H1 (cell line): Measurements from ENCODE around the gene NABP1. TPM values are rescaled to one million over a fixed set of nuclear protein-coding genes. Genes with fewer than 3 reads are reported as not detected.

Experiments used
- CEBPB ChIP-seq: IDR thresholded peaks from 2 replicates; pipeline ENCODE4 v1.6.1; 2012; ENCODE audit warnings: low read depth, low read length
- CHD7 ChIP-seq: fragments of 300-600 bp; sonication (generic); IDR thresholded peaks from 2 replicates; pipeline ENCODE4 v1.7.1; 2012; ENCODE audit warnings: low read length, moderate library complexity, mild to moderate bottlenecking, inconsistent platforms; ENCODE audit not compliant: insufficient replicate concordance
- CTCF ChIP-seq, 3 experiments: IDR thresholded peaks; 1 replicate in 2 of 3; 2 replicates in 1 of 3; pipeline versions ENCODE4 v1.5.1 to v1.6.1; 2011; ENCODE audit warnings: low read length in 3 of 3, mild to moderate bottlenecking in 3 of 3, inconsistent platforms in 2 of 3, low read depth in 1 of 3, moderate library complexity in 1 of 3; ENCODE audit not compliant: insufficient read depth in 1 of 3; ENCODE audit errors: control extremely low read depth in 1 of 3
- POLR2AphosphoS5 ChIP-seq: IDR thresholded peaks from 2 replicates; pipeline ENCODE4 v1.6.1; 2011; ENCODE audit warnings: low read depth, low read length
- polyA plus RNA-seq, 7 experiments: library from polyadenylated mRNA; depleted of rRNA in 3 of 7; stranded (reverse) in 5 of 7; unstranded in 2 of 7; fragments of >200 nt in 5 of 7; fragments of 200-250 nt in 2 of 7; gene quantifications; 1 replicate in 5 of 7; 2 replicates in 1 of 7; 4 replicates in 1 of 7; pipeline versions ENCODE4 v1.2.1 to v1.2.3, GENCODE V29; 2011 to 2013; ENCODE audit warnings: missing spikeins in 2 of 7, mixed read lengths in 2 of 7
- total RNA-seq: library from RNA; stranded (reverse); fragmentation: NEBNext Ultra II Directional; extraction: Animal tissue kit (Norgen Biotek cat#: 25700); gene quantifications from 2 replicates; pipeline ENCODE4 v1.2.1, GENCODE V29; 2021

Gene NABP1
- total and polyA plus RNA-seq, 2 of the 8 experiments (the other 6 are each of a cell fraction or from before 2014, with no cell fraction given) = 0.63 to 4.8 TPM

GRCh38 chr2:191645434-191646162 is 32.3 kb upstream of the NABP1 start (continued):
- no peak for TF ChIP-seq CHD7
- TF ChIP-seq CEBPB = no peak
- TF ChIP-seq CTCF (IDR thresholded peaks at IDR 0.05; ENCODE audit: control extremely low read depth in 1 of 3, insufficient read depth in 1 of 3, low read depth in 1 of 3, low read length in 3 of 3) = no peak
- TF ChIP-seq POLR2AphosphoS5 = no peak
- TF ChIP-seq, all 59 proteins: peak for 0
